HCT116 (cell line): ENCODE results near the gene CTNNA2. TPM values are rescaled to one million over a fixed set of nuclear protein-coding genes. Genes with fewer than 3 reads are reported as not detected.

ENCODE experiments used
- ATAC-seq: fragments of 200-7000 bp; cut with Tn5 transposase; 2 replicates; pipeline ENCODE4 v1.9.1; 2020; ENCODE audit warnings: mild to moderate bottlenecking, moderate library complexity
- BruUV-seq: library from RNA; stranded (reverse); fragments of 400-500 nt; replicated peaks from 2 replicates; lab custom pipeline; 2021; lab: Mats Ljungman, UMichigan
- CTCF ChIA-PET: fragments of 300-600 bp; sonication (Branson Sonifier 250); formaldehyde crosslinking; loops from one replicate; lab custom pipeline; 2021; ENCODE audit warnings: antibody characterized with exemption; lab: Charles Lee
- POLR2A ChIA-PET: fragments of 300-600, 350-600 bp; sonication (Branson Sonifier 250); formaldehyde crosslinking; loops from one replicate; lab custom pipeline; 2021; ENCODE audit warnings: antibody characterized with exemption; lab: Charles Lee
- RAD21 ChIA-PET, 2 experiments: fragments of 300-600 bp; sonication (Branson Sonifier 250); formaldehyde crosslinking; loops; one replicate each; lab custom pipeline; 2023; ENCODE audit warnings: low total read pairs in 2 of 2; ENCODE audit not compliant: uncharacterized antibody in 2 of 2, unreplicated experiment in 2 of 2, low non-redundant PET in 1 of 2; lab: Charles Lee
- DNase-seq: peaks from one replicate; pipeline ENCODE4 v3.0.0-alpha.2; 2010; ENCODE audit warnings: low read depth, low spot score
- H2AFZ ChIP-seq: fragments of 200-600 bp; shearing (Covaris generic), sonication (generic); 2 replicates; pipeline ENCODE4 v1.6.1; 2017; ENCODE audit warnings: low read depth, mixed run types, mixed read lengths, antibody characterized with exemption, low read length; ENCODE audit not compliant: poor library complexity, severe bottlenecking
- H3K27ac ChIP-seq: 2 replicates; pipeline ENCODE4 v1.5.1; 2012; ENCODE audit warnings: low read depth, low read length
- H3K27me3 ChIP-seq: fragments of 200-600 bp; sonication (generic); 2 replicates; pipeline ENCODE4 v1.6.1; 2016; ENCODE audit warnings: mixed run types, low read length, mixed read lengths; ENCODE audit not compliant: insufficient read depth
- H3K36me3 ChIP-seq, 2 experiments: fragments of 200-500 bp in 1 of 2; fragments of 200-600 bp in 1 of 2; sonication (Bioruptor generic) in 1 of 2; sonication (generic) in 1 of 2; 2 replicates each; pipeline versions ENCODE4 v1.5.1 to v1.6.1; 2014 to 2016; ENCODE audit warnings: low read length in 2 of 2, inconsistent platforms in 1 of 2, mixed read lengths in 1 of 2, mixed run types in 1 of 2; ENCODE audit not compliant: insufficient read depth in 2 of 2, control insufficient read depth in 1 of 2
- H3K4me1 ChIP-seq, 2 experiments: fragments of 200-600 bp in 1 of 2; sonication (generic) in 1 of 2; 2 replicates each; pipeline versions ENCODE4 v1.5.1 to v1.6.1; 2012 to 2017; ENCODE audit warnings: low read length in 2 of 2, inconsistent platforms in 1 of 2, mild to moderate bottlenecking in 1 of 2, mixed read lengths in 1 of 2, mixed run types in 1 of 2, moderate library complexity in 1 of 2; ENCODE audit not compliant: insufficient read depth in 2 of 2, control insufficient read depth in 1 of 2
- H3K4me2 ChIP-seq: fragments of 200-600 bp; sonication (generic); 2 replicates; pipeline ENCODE4 v1.6.1; 2017; ENCODE audit warnings: mixed run types, low read length, mixed read lengths
- H3K4me3 ChIP-seq, 2 experiments: fragments of 200-600 bp in 1 of 2; sonication (generic) in 1 of 2; replicated peaks in 1 of 2; 2 replicates each; pipeline ENCODE4 v1.5.1; 2011 to 2016; ENCODE audit warnings: low read length in 2 of 2, control low read depth in 1 of 2, low read depth in 1 of 2, mild to moderate bottlenecking in 1 of 2, mixed read lengths in 1 of 2, mixed run types in 1 of 2
- H3K79me2 ChIP-seq: fragments of 200-600 bp; sonication (generic); 2 replicates; pipeline ENCODE4 v1.6.1; 2017; ENCODE audit warnings: mild to moderate bottlenecking, mixed run types, low read length, moderate library complexity, mixed read lengths; ENCODE audit not compliant: insufficient read depth
- H3K9ac ChIP-seq: fragments of 200-600 bp; sonication (generic); 2 replicates; pipeline ENCODE4 v1.6.1; 2016; ENCODE audit warnings: low read length, mixed read lengths
- H3K9me2 ChIP-seq: fragments of 200-600 bp; sonication (generic), shearing (Covaris generic); 2 replicates; pipeline ENCODE4 v1.6.1; 2017; ENCODE audit warnings: mixed run types, mild to moderate bottlenecking, moderate library complexity; ENCODE audit not compliant: insufficient read depth
- H3K9me3 ChIP-seq, 2 experiments: fragments of 200-500 bp in 1 of 2; fragments of 200-600 bp in 1 of 2; sonication (Bioruptor generic) in 1 of 2; sonication (generic) in 1 of 2; 2 replicates each; pipeline ENCODE4 v1.6.1; 2014 to 2017; ENCODE audit warnings: low read length in 2 of 2, mixed read lengths in 2 of 2, inconsistent platforms in 1 of 2, low read depth in 1 of 2, mild to moderate bottlenecking in 1 of 2, mixed run types in 1 of 2, moderate library complexity in 1 of 2; ENCODE audit not compliant: control insufficient read depth in 1 of 2, insufficient read depth in 1 of 2
- H4K20me1 ChIP-seq: fragments of 200-600 bp; sonication (generic), shearing (Covaris generic); 2 replicates; pipeline ENCODE4 v1.6.1; 2017; ENCODE audit warnings: mixed run types, mild to moderate bottlenecking, moderate library complexity; ENCODE audit not compliant: insufficient read depth
- CEBPB ChIP-seq: IDR thresholded peaks from 2 replicates; pipeline ENCODE4 v1.6.1; 2012; ENCODE audit warnings: low read depth
- EGR1 ChIP-seq: IDR thresholded peaks from 2 replicates; pipeline ENCODE4 v1.6.1; 2012; ENCODE audit warnings: low read depth
- ELF1 ChIP-seq: IDR thresholded peaks from 2 replicates; pipeline ENCODE4 v1.6.1; 2012; ENCODE audit warnings: low read depth, borderline replicate concordance
- EZH2 ChIP-seq: fragments of 200-600 bp; sonication (generic); IDR thresholded peaks from 2 replicates; pipeline ENCODE4 v1.6.1; 2017; ENCODE audit warnings: antibody characterized with exemption, mixed run types
- EZH2phosphoT487 ChIP-seq: fragments of 200-600 bp; IDR thresholded peaks from 2 replicates; pipeline ENCODE4 v1.6.1; 2018; ENCODE audit warnings: antibody characterized with exemption, borderline replicate concordance
- JUND ChIP-seq: IDR thresholded peaks from 2 replicates; pipeline ENCODE4 v1.6.1; 2012
- POLR2A ChIP-seq: IDR thresholded peaks from 2 replicates; pipeline ENCODE4 v1.7.0; 2011; ENCODE audit warnings: borderline replicate concordance; ENCODE audit not compliant: insufficient read depth, insufficient read length; ENCODE audit errors: extremely low read depth
- POLR2AphosphoS5 ChIP-seq: IDR thresholded peaks from 2 replicates; pipeline ENCODE4 v1.6.1; 2011; ENCODE audit warnings: mild to moderate bottlenecking, low read depth, low read length, moderate library complexity
- RAD21 ChIP-seq: IDR thresholded peaks from 2 replicates; pipeline ENCODE4 v1.6.1; 2012; ENCODE audit warnings: low read depth, mild to moderate bottlenecking
- SP1 ChIP-seq: IDR thresholded peaks from 2 replicates; pipeline ENCODE4 v1.6.1; 2012; ENCODE audit warnings: low read depth
- SRF ChIP-seq: IDR thresholded peaks from 2 replicates; pipeline ENCODE4 v1.6.1; 2012; ENCODE audit warnings: low read depth
- TCF7L2 ChIP-seq: IDR thresholded peaks from 2 replicates; pipeline ENCODE4 v1.7.0; 2011; ENCODE audit warnings: borderline replicate concordance, inconsistent platforms; ENCODE audit not compliant: insufficient read depth, insufficient read length; ENCODE audit errors: extremely low read depth
- YY1 ChIP-seq: IDR thresholded peaks from 2 replicates; pipeline ENCODE4 v1.6.1; 2011; ENCODE audit warnings: low read length, low read depth, moderate library complexity, mild to moderate bottlenecking; ENCODE audit not compliant: insufficient replicate concordance; ENCODE audit errors: extremely low read depth
- ZFX ChIP-seq: fragments of 450-650 bp; IDR thresholded peaks from 2 replicates; pipeline ENCODE4 v1.6.1; 2017
- ZNF274 ChIP-seq: fragments of 200-500 bp; sonication (Bioruptor generic); IDR thresholded peaks from 2 replicates; pipeline ENCODE4 v1.6.1; 2014; ENCODE audit warnings: mild to moderate bottlenecking, low read depth, low read length, inconsistent platforms
- intact Hi-C: fragments of 100-400 bp; cut with micrococcal nuclease; formaldehyde crosslinking; loops from 2 replicates; pipeline ENCODE4 v1.10.0; 2022
- total RNA-seq: library from RNA; stranded (reverse); gene quantifications from one replicate; pipeline ENCODE4 v1.2.1, GENCODE V29; 2021; ENCODE audit not compliant: unreplicated experiment
- TF ChIP-seq, protein P1 (sequence below): IDR thresholded peaks from 2 replicates; pipeline ENCODE4 v1.6.1; 2012
- TF ChIP-seq, protein P2 (sequence below): IDR thresholded peaks from 2 replicates; pipeline ENCODE4 v1.6.1; 2011; ENCODE audit warnings: mild to moderate bottlenecking, low read length, moderate library complexity; ENCODE audit not compliant: insufficient replicate concordance; ENCODE audit errors: extremely low read depth
- TF ChIP-seq, protein P3 (sequence below): IDR thresholded peaks from 2 replicates; pipeline ENCODE4 v1.6.1; 2012
- TF ChIP-seq, protein P4 (sequence below): IDR thresholded peaks from 2 replicates; pipeline ENCODE4 v1.6.1; 2012; ENCODE audit warnings: low read depth

CTNNA2 gene
- total RNA-seq, 1 experiment from 2014 or later, result not detected

DNA sequence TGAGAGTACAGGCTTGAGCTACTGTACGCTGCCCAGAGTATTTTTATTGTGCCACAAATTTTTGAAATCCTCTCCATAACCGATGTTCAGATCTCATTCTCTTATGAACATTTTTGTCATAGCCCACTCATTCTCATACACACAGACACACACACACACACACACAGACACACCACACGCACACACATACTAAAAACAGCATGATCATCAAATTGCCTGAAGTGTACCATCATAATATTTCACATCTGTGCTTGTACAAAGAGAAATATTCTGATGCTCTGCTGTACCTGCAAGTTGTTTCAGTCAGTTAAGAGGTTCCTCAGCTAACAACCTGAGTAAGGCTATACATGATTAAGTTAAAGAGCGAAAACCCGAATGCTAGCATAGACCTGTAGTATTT, 696.6 kb downstream of the CTNNA2 start (continued):
- TF ChIP-seq ELF1 (no peak), EGR1 (no peak), JUND (no peak), POLR2AphosphoS5 (no peak), SP1 (no peak), POLR2A (no peak), EZH2phosphoT487 (no peak)
- TF ChIP-seq, protein P1, sequence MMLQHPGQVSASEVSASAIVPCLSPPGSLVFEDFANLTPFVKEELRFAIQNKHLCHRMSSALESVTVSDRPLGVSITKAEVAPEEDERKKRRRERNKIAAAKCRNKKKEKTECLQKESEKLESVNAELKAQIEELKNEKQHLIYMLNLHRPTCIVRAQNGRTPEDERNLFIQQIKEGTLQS, result no peak

DNA sequence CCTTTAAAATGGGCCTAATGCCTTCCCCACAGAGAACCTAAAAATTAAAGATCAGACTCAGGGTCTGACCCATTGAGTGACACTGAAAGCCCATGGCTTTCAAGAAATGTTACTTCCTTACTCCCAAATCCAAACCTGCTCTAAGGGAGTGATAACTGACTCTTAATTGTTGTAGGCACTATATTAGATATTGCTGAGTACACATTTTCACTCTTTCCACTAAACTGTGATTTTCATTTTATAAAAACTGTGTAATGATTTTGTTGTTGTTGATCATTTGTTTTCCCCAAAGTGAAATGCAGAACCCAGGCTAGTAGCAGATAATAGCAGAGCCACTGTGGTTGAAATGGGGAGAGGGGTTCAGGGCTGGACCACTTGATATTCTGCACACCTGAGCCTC, 704.6 kb downstream of the CTNNA2 start:
- intact Hi-C loops, result no loop called here
- POLR2A ChIA-PET, result no interaction called here
- H3K36me3 ChIP-seq, result no peaks in the 10 kb centered on the region
- no peak for DNase-seq
- H3K9me2 ChIP-seq, result no peaks in the 10 kb centered on the region
- H3K27ac ChIP-seq, result no peak overlapping the region
- H3K4me1 ChIP-seq, result no peaks in the 10 kb centered on the region
- H2AFZ ChIP-seq, result no peak overlapping the region
- H3K9ac ChIP-seq, result no peak overlapping the region
- no peak overlapping the region for H3K4me3 ChIP-seq
- H3K79me2 ChIP-seq, result no peaks in the 10 kb centered on the region
- no TSS peak for BruUV-seq
- CTCF ChIA-PET, result no interaction called here
- RAD21 ChIA-PET, result no interaction called here
- peaks cover 4 to 9% of the 10 kb centered on the region in 2 experiments; a peak in 2 of 4 replicates for H3K9me3 ChIP-seq
- H3K4me2 ChIP-seq, result no peak overlapping the region
- no peaks in the 10 kb centered on the region for H4K20me1 ChIP-seq
- no peaks in the 10 kb centered on the region for H3K27me3 ChIP-seq
- ATAC-seq, result no peak
- TF ChIP-seq POLR2AphosphoS5 (no peak), ZNF274 (no peak), ELF1 (no peak), ZFX (no peak), CEBPB (no peak), EZH2phosphoT487 (no peak), POLR2A (no peak), SRF (no peak), YY1 (no peak), JUND (no peak), EZH2 (no peak), SP1 (no peak), EGR1 (no peak), RAD21 (no peak), TCF7L2 (no peak)
- TF ChIP-seq, protein P2, sequence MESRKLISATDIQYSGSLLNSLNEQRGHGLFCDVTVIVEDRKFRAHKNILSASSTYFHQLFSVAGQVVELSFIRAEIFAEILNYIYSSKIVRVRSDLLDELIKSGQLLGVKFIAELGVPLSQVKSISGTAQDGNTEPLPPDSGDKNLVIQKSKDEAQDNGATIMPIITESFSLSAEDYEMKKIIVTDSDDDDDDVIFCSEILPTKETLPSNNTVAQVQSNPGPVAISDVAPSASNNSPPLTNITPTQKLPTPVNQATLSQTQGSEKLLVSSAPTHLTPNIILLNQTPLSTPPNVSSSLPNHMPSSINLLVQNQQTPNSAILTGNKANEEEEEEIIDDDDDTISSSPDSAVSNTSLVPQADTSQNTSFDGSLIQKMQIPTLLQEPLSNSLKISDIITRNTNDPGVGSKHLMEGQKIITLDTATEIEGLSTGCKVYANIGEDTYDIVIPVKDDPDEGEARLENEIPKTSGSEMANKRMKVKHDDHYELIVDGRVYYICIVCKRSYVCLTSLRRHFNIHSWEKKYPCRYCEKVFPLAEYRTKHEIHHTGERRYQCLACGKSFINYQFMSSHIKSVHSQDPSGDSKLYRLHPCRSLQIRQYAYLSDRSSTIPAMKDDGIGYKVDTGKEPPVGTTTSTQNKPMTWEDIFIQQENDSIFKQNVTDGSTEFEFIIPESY, result no peak
- TF ChIP-seq, protein P3, sequence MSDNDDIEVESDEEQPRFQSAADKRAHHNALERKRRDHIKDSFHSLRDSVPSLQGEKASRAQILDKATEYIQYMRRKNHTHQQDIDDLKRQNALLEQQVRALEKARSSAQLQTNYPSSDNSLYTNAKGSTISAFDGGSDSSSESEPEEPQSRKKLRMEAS, result no peak
- TF ChIP-seq, protein P4, sequence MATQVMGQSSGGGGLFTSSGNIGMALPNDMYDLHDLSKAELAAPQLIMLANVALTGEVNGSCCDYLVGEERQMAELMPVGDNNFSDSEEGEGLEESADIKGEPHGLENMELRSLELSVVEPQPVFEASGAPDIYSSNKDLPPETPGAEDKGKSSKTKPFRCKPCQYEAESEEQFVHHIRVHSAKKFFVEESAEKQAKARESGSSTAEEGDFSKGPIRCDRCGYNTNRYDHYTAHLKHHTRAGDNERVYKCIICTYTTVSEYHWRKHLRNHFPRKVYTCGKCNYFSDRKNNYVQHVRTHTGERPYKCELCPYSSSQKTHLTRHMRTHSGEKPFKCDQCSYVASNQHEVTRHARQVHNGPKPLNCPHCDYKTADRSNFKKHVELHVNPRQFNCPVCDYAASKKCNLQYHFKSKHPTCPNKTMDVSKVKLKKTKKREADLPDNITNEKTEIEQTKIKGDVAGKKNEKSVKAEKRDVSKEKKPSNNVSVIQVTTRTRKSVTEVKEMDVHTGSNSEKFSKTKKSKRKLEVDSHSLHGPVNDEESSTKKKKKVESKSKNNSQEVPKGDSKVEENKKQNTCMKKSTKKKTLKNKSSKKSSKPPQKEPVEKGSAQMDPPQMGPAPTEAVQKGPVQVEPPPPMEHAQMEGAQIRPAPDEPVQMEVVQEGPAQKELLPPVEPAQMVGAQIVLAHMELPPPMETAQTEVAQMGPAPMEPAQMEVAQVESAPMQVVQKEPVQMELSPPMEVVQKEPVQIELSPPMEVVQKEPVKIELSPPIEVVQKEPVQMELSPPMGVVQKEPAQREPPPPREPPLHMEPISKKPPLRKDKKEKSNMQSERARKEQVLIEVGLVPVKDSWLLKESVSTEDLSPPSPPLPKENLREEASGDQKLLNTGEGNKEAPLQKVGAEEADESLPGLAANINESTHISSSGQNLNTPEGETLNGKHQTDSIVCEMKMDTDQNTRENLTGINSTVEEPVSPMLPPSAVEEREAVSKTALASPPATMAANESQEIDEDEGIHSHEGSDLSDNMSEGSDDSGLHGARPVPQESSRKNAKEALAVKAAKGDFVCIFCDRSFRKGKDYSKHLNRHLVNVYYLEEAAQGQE, result no peak
